Measurements from ENCODE around the gene CRHR2.

Gene CRHR2

GRCh38 chr7:30674876-30675275 lies 7.4 kb downstream of the CRHR2 start:
- no peak for DNase-seq

GRCh38 chr7:30674420-30674819 lies 7.8 kb downstream of the CRHR2 start:
- no peak for DNase-seq

GRCh38 chr7:30671793-30672465 lies 10.3 kb downstream of the CRHR2 start:
- no peak for DNase-seq

GRCh38 chr7:30668102-30668501 lies 14.2 kb downstream of the CRHR2 start:
- DNase-seq: no peak

GRCh38 chr7:30667172-30667571 lies 15.1 kb downstream of the CRHR2 start:
- DNase-seq: no peak

GRCh38 chr7:30665449-30665848 lies 16.8 kb downstream of the CRHR2 start:
- DNase-seq: no peak

- no peak for DNase-seq
These were observed 17.2 kb downstream of the CRHR2 start for GRCh38 chr7:30665043-30665442.

- DNase-seq: no peak
These were observed 17.9 kb downstream of the CRHR2 start for GRCh38 chr7:30664184-30664885.

- no peak for DNase-seq
These were observed 18.8 kb downstream of the CRHR2 start for GRCh38 chr7:30663414-30663813.

GRCh38 chr7:30662431-30662939 lies 19.8 kb downstream of the CRHR2 start:
- no peak for DNase-seq

- no peak for DNase-seq
These were observed 20.3 kb downstream of the CRHR2 start for GRCh38 chr7:30661926-30662325.

- no peak for DNase-seq
These were observed 21.7 kb downstream of the CRHR2 start for GRCh38 chr7:30660331-30661255.

GRCh38 chr7:30659312-30659711 lies 22.9 kb downstream of the CRHR2 start:
- no peak for DNase-seq

GRCh38 chr7:30658479-30659074 lies 23.7 kb downstream of the CRHR2 start:
- DNase-seq: no peak

- DNase-seq: no peak
These were observed 25.1 kb downstream of the CRHR2 start for GRCh38 chr7:30657131-30657530.

- no peak for DNase-seq
These were observed 26.0 kb downstream of the CRHR2 start for GRCh38 chr7:30656006-30656957.

GRCh38 chr7:30655096-30655970 lies 26.9 kb downstream of the CRHR2 start:
- DNase-seq: no peak

- DNase-seq: no peak
These were observed 27.8 kb downstream of the CRHR2 start for GRCh38 chr7:30654296-30655090.

GRCh38 chr7:30652698-30653641 lies 29.3 kb downstream of the CRHR2 start:
- no peak for DNase-seq
